ENCODE data around the gene THSD4. TPM values are rescaled to one million over a fixed set of nuclear protein-coding genes. Genes with fewer than 3 reads are reported as not detected.
A peak's percentile ranks its signal among the peaks of the same experiment; 100 is the strongest.
"Not testable (repeated sequence)": the region's sequence is repeated elsewhere in the genome, so short reads cannot be mapped to it uniquely, and the experiment has no call there.

THSD4 gene
- total and polyA plus RNA-seq, 5 donors from 2014 or later, result not detected

DNA sequence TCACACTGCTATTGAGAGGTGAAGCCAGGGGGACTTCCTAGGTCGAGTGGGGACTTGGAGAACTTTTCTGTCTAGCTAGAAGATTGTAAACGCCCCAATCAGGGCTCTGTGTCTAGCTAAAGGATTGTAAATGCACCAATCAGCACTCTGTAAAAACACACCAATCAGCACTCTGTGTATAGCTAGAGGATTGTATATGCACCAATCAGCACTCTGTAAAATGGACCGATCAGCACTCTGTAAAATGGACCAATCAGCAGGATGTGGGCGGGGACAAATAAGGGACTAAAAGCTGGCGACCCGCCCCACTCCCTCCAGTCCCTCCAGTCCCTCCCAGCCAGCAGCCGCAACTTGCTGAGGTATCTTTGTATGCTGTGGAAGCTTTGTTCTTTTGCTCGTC lies 98.7 kb downstream of the THSD4 start:
- not testable (repeated sequence) for H3K4me1 ChIP-seq (ENCODE audit: control insufficient read depth, insufficient read depth, low read length, poor library complexity, severe bottlenecking); H3K9me3 Mint-ChIP-seq; H3K4me1 Mint-ChIP-seq; H3K36me3 Mint-ChIP-seq; H3K4me3 Mint-ChIP-seq; ATAC-seq (ENCODE audit: low read depth in 2 of 2); H3K27ac Mint-ChIP-seq; H3K4me3 ChIP-seq (ENCODE audit: low read depth, low read length); H3K27me3 Mint-ChIP-seq; DNase-seq; H3K36me3 ChIP-seq (ENCODE audit: control insufficient read depth, insufficient read depth, low read length); H3K27ac ChIP-seq (ENCODE audit: insufficient read depth, low read length, poor library complexity, severe bottlenecking); H3K9me3 ChIP-seq (ENCODE audit: control insufficient read depth in 2 of 2, low read length in 2 of 2); H3K27me3 ChIP-seq (ENCODE audit: control insufficient read depth, insufficient read depth, low read length)

- DNase-seq (no peak), ATAC-seq (ENCODE audit: low read depth in 2 of 2) (no peak)
- Histone ChIP-seq H3K36me3 (ENCODE audit: control insufficient read depth, insufficient read depth, low read length) (no peaks in the 10 kb centered on the region), H3K4me3 (ENCODE audit: low read depth, low read length) (no peak overlapping the region), H3K27me3 (ENCODE audit: control insufficient read depth, insufficient read depth, low read length) (no peaks in the 10 kb centered on the region), H3K4me1 (ENCODE audit: control insufficient read depth, insufficient read depth, low read length, poor library complexity, severe bottlenecking) (no peaks in the 10 kb centered on the region), H3K9me3 (ENCODE audit: control insufficient read depth in 2 of 2, low read length in 2 of 2) (no peaks in the 10 kb centered on the region), H3K27ac (ENCODE audit: insufficient read depth, low read length, poor library complexity, severe bottlenecking) (no peak overlapping the region)
- Mint-ChIP-seq H3K27me3 (peaks cover 6% of the 10 kb centered on the region), H3K4me3 (no peak overlapping the region), H3K36me3 (no peaks in the 10 kb centered on the region), H3K9me3 (peaks cover 0 to 5% (median 0%) of the 10 kb centered on the region in 7 donors), H3K27ac (peak overlapping the region in 1 of 3 donors; percentile 58), H3K4me1 (no peaks in the 10 kb centered on the region)
These were observed 100.0 kb downstream of the THSD4 start for GRCh38 chr15:71215126-71215894.

DNA sequence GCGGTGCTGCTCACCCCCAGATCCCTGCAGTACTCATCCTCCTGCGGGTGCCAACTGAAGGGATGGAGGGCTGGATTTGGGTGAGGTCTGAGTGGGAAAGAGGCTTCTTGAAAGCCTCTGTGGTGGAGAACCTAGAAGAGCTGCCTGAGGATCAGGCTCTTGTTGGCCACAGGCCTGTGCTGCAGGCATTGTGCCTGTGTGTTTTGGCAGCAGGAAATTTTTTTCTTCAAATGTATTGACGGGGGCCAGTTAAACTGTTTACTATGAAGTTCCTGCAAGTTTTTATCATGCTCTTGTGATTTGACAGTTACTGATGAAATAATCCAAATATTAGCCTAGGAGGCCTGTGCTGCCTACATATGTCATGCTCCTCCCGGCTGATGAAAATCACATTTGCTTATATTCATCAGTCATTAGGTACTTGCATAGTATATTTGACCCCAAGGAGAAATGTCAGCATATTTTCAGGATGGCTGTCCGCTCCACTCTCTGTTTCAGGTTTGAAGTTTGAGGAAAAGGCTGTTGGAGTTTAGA lies 103.1 kb downstream of the THSD4 start:
- DNase-seq (no peak), ATAC-seq (ENCODE audit: low read depth in 2 of 2) (no peak)
- peaks cover 0 to 5% (median 2%) of the 10 kb centered on the region in 7 donors for H3K9me3 Mint-ChIP-seq
- no peak overlapping the region for H3K4me3 Mint-ChIP-seq
- H3K4me1 ChIP-seq (ENCODE audit: control insufficient read depth, insufficient read depth, low read length, poor library complexity, severe bottlenecking), result no peaks in the 10 kb centered on the region
- H3K36me3 Mint-ChIP-seq, result no peaks in the 10 kb centered on the region
- H3K36me3 ChIP-seq (ENCODE audit: control insufficient read depth, insufficient read depth, low read length), result no peaks in the 10 kb centered on the region
- no peak overlapping the region for H3K27ac Mint-ChIP-seq
- peaks cover 11% of the 10 kb centered on the region for H3K27me3 Mint-ChIP-seq
- no peaks in the 10 kb centered on the region for H3K9me3 ChIP-seq (ENCODE audit: control insufficient read depth in 2 of 2, low read length in 2 of 2)
- no peak overlapping the region for H3K4me3 ChIP-seq (ENCODE audit: low read depth, low read length)
- H3K27me3 ChIP-seq (ENCODE audit: control insufficient read depth, insufficient read depth, low read length), result no peaks in the 10 kb centered on the region
- no peak overlapping the region for H3K27ac ChIP-seq (ENCODE audit: insufficient read depth, low read length, poor library complexity, severe bottlenecking)
- no peaks in the 10 kb centered on the region for H3K4me1 Mint-ChIP-seq

GRCh38 chr15:71219101-71219500 lies 103.8 kb downstream of the THSD4 start:
- no peak overlapping the region for H3K4me3 ChIP-seq (ENCODE audit: low read depth, low read length)
- Mint-ChIP-seq H3K4me3 (no peak overlapping the region), H3K27me3 (peaks cover 15% of the 10 kb centered on the region), H3K36me3 (no peaks in the 10 kb centered on the region), H3K4me1 (no peaks in the 10 kb centered on the region), H3K27ac (no peak overlapping the region), H3K9me3 (peaks cover 0 to 5% (median 2%) of the 10 kb centered on the region in 7 donors)
- no peaks in the 10 kb centered on the region for H3K36me3 ChIP-seq (ENCODE audit: control insufficient read depth, insufficient read depth, low read length)
- no peak overlapping the region for H3K27ac ChIP-seq (ENCODE audit: insufficient read depth, low read length, poor library complexity, severe bottlenecking)
- DNase-seq, result no peak
- H3K9me3 ChIP-seq (ENCODE audit: control insufficient read depth in 2 of 2, low read length in 2 of 2), result no peaks in the 10 kb centered on the region
- ATAC-seq (ENCODE audit: low read depth in 2 of 2), result no peak
- no peaks in the 10 kb centered on the region for H3K4me1 ChIP-seq (ENCODE audit: control insufficient read depth, insufficient read depth, low read length, poor library complexity, severe bottlenecking)
- no peaks in the 10 kb centered on the region for H3K27me3 ChIP-seq (ENCODE audit: control insufficient read depth, insufficient read depth, low read length)

GRCh38 chr15:71219645-71220044 lies 104.4 kb downstream of the THSD4 start:
- Mint-ChIP-seq H3K27ac (no peak overlapping the region), H3K27me3 (peaks cover 15% of the 10 kb centered on the region), H3K9me3 (peaks cover 0 to 5% (median 2%) of the 10 kb centered on the region in 7 donors), H3K4me3 (no peak overlapping the region), H3K36me3 (no peaks in the 10 kb centered on the region), H3K4me1 (no peaks in the 10 kb centered on the region)
- no peaks in the 10 kb centered on the region for H3K27me3 ChIP-seq (ENCODE audit: control insufficient read depth, insufficient read depth, low read length)
- no peak for DNase-seq
- H3K4me3 ChIP-seq (ENCODE audit: low read depth, low read length), result no peak overlapping the region
- H3K36me3 ChIP-seq (ENCODE audit: control insufficient read depth, insufficient read depth, low read length), result no peaks in the 10 kb centered on the region
- H3K27ac ChIP-seq (ENCODE audit: insufficient read depth, low read length, poor library complexity, severe bottlenecking), result no peak overlapping the region
- no peaks in the 10 kb centered on the region for H3K4me1 ChIP-seq (ENCODE audit: control insufficient read depth, insufficient read depth, low read length, poor library complexity, severe bottlenecking)
- no peaks in the 10 kb centered on the region for H3K9me3 ChIP-seq (ENCODE audit: control insufficient read depth in 2 of 2, low read length in 2 of 2)
- ATAC-seq (ENCODE audit: low read depth in 2 of 2), result no peak

GRCh38 chr15:71220828-71221227 lies 105.6 kb downstream of the THSD4 start:
- Histone ChIP-seq H3K4me3 (ENCODE audit: low read depth, low read length) (no peak overlapping the region), H3K9me3 (ENCODE audit: control insufficient read depth in 2 of 2, low read length in 2 of 2) (no peaks in the 10 kb centered on the region), H3K36me3 (ENCODE audit: control insufficient read depth, insufficient read depth, low read length) (no peaks in the 10 kb centered on the region), H3K27me3 (ENCODE audit: control insufficient read depth, insufficient read depth, low read length) (no peaks in the 10 kb centered on the region), H3K4me1 (ENCODE audit: control insufficient read depth, insufficient read depth, low read length, poor library complexity, severe bottlenecking) (no peaks in the 10 kb centered on the region), H3K27ac (ENCODE audit: insufficient read depth, low read length, poor library complexity, severe bottlenecking) (no peak overlapping the region)
- Mint-ChIP-seq H3K27me3 (peaks cover 15% of the 10 kb centered on the region), H3K9me3 (peaks cover 0 to 5% (median 0%) of the 10 kb centered on the region in 7 donors), H3K4me3 (no peak overlapping the region), H3K36me3 (no peaks in the 10 kb centered on the region), H3K4me1 (no peaks in the 10 kb centered on the region), H3K27ac (no peak overlapping the region)
- DNase-seq (no peak), ATAC-seq (ENCODE audit: low read depth in 2 of 2) (no peak)

GRCh38 chr15:71221417-71221816 lies 106.1 kb downstream of the THSD4 start:
- Mint-ChIP-seq H3K27ac (no peak overlapping the region), H3K36me3 (no peaks in the 10 kb centered on the region), H3K9me3 (peaks cover 0 to 6% (median 0%) of the 10 kb centered on the region in 7 donors), H3K4me1 (no peaks in the 10 kb centered on the region), H3K4me3 (no peak overlapping the region), H3K27me3 (peaks cover 13% of the 10 kb centered on the region)
- no peak for ATAC-seq (ENCODE audit: low read depth in 2 of 2)
- no peaks in the 10 kb centered on the region for H3K9me3 ChIP-seq (ENCODE audit: control insufficient read depth in 2 of 2, low read length in 2 of 2)
- H3K4me1 ChIP-seq (ENCODE audit: control insufficient read depth, insufficient read depth, low read length, poor library complexity, severe bottlenecking), result no peaks in the 10 kb centered on the region
- H3K36me3 ChIP-seq (ENCODE audit: control insufficient read depth, insufficient read depth, low read length), result no peaks in the 10 kb centered on the region
- DNase-seq, result no peak
- no peaks in the 10 kb centered on the region for H3K27me3 ChIP-seq (ENCODE audit: control insufficient read depth, insufficient read depth, low read length)
- no peak overlapping the region for H3K4me3 ChIP-seq (ENCODE audit: low read depth, low read length)
- H3K27ac ChIP-seq (ENCODE audit: insufficient read depth, low read length, poor library complexity, severe bottlenecking), result no peak overlapping the region

- Histone ChIP-seq H3K27me3 (ENCODE audit: control insufficient read depth, insufficient read depth, low read length) (no peaks in the 10 kb centered on the region), H3K27ac (ENCODE audit: insufficient read depth, low read length, poor library complexity, severe bottlenecking) (no peak overlapping the region), H3K4me3 (ENCODE audit: low read depth, low read length) (no peak overlapping the region), H3K36me3 (ENCODE audit: control insufficient read depth, insufficient read depth, low read length) (no peaks in the 10 kb centered on the region), H3K4me1 (ENCODE audit: control insufficient read depth, insufficient read depth, low read length, poor library complexity, severe bottlenecking) (no peaks in the 10 kb centered on the region), H3K9me3 (ENCODE audit: control insufficient read depth in 2 of 2, low read length in 2 of 2) (no peaks in the 10 kb centered on the region)
- H3K9me3 Mint-ChIP-seq, result peaks cover 0 to 5% (median 0%) of the 10 kb centered on the region in 7 donors
- H3K4me3 Mint-ChIP-seq, result no peak overlapping the region
- DNase-seq (no peak), ATAC-seq (ENCODE audit: low read depth in 2 of 2) (no peak)
- H3K36me3 Mint-ChIP-seq, result no peaks in the 10 kb centered on the region
- H3K27me3 Mint-ChIP-seq, result peaks cover 9% of the 10 kb centered on the region
- no peaks in the 10 kb centered on the region for H3K4me1 Mint-ChIP-seq
- peak overlapping the region in 1 of 3 donors; percentile 22 for H3K27ac Mint-ChIP-seq
These were observed 108.2 kb downstream of the THSD4 start for GRCh38 chr15:71223516-71223915.
